OCI-LY1 (cell line): ENCODE data around the gene KRTCAP2.

Source experiments
- H2AFZ ChIP-seq: fragments of 200-600 bp; sonication (generic), shearing (Covaris generic); 2 replicates; pipeline ENCODE4 v1.6.0; 2014; ENCODE audit warnings: antibody characterized with exemption, mild to moderate bottlenecking, low read length
- H3F3A ChIP-seq: fragments of 200-600 bp; sonication (generic), shearing (Covaris generic); 2 replicates; pipeline ENCODE4 v1.6.0; 2014; ENCODE audit warnings: mild to moderate bottlenecking, antibody characterized with exemption, low read length, moderate library complexity; ENCODE audit not compliant: insufficient read depth
- H3K27ac ChIP-seq: fragments of 200-600 bp; sonication (generic); 2 replicates; pipeline ENCODE4 v1.5.1; 2014; ENCODE audit warnings: low read length, mixed run types, mild to moderate bottlenecking, low read depth; ENCODE audit not compliant: poor library complexity, severe bottlenecking
- H3K27me3 ChIP-seq: fragments of 200-600 bp; sonication (generic); 2 replicates; pipeline ENCODE4 v1.6.0; 2014; ENCODE audit warnings: antibody characterized with exemption, mild to moderate bottlenecking, low read length, moderate library complexity; ENCODE audit not compliant: insufficient read depth
- H3K36me3 ChIP-seq: fragments of 200-600 bp; sonication (generic); 2 replicates; pipeline ENCODE4 v1.6.1; 2014; ENCODE audit warnings: mild to moderate bottlenecking, antibody characterized with exemption, low read length, moderate library complexity, mixed read lengths; ENCODE audit not compliant: insufficient read depth
- H3K4me1 ChIP-seq: fragments of 200-600 bp; sonication (generic); 2 replicates; pipeline ENCODE4 v1.5.1; 2014; ENCODE audit warnings: mild to moderate bottlenecking, low read length, moderate library complexity; ENCODE audit not compliant: insufficient read depth, severe bottlenecking
- H3K4me2 ChIP-seq: fragments of 200-600 bp; sonication (generic), shearing (Covaris generic); 2 replicates; pipeline ENCODE4 v1.6.1; 2014; ENCODE audit warnings: low read length
- H3K4me3 ChIP-seq: fragments of 200-600 bp; sonication (generic); 2 replicates; pipeline ENCODE4 v1.5.1; 2014; ENCODE audit warnings: low read length, low read depth, mild to moderate bottlenecking, mixed read lengths; ENCODE audit not compliant: poor library complexity, severe bottlenecking
- H3K79me2 ChIP-seq: fragments of 200-600 bp; shearing (Covaris generic); 2 replicates; pipeline ENCODE4 v1.6.1; 2016; ENCODE audit warnings: mixed run types, low read length, mixed read lengths; ENCODE audit not compliant: insufficient read depth
- H3K9ac ChIP-seq: fragments of 200-600 bp; sonication (generic), shearing (Covaris generic); 2 replicates; pipeline ENCODE4 v1.6.1; 2014; ENCODE audit warnings: mild to moderate bottlenecking, low read length, mixed read lengths
- H3K9me2 ChIP-seq: fragments of 200-600 bp; sonication (generic), shearing (Covaris generic); 2 replicates; pipeline ENCODE4 v1.6.1; 2014; ENCODE audit warnings: low read depth, mild to moderate bottlenecking, low read length, mixed read lengths
- H3K9me3 ChIP-seq: fragments of 200-600 bp; shearing (Covaris generic); 2 replicates; pipeline ENCODE4 v1.6.1; 2014; ENCODE audit warnings: low read length, mixed read lengths
- H4K20me1 ChIP-seq: fragments of 200-600 bp; sonication (generic), shearing (Covaris generic); 2 replicates; pipeline ENCODE4 v1.6.0; 2016; ENCODE audit warnings: mild to moderate bottlenecking, low read length; ENCODE audit not compliant: insufficient read depth
- CTCF ChIP-seq: fragments of 200-600 bp; sonication (generic), shearing (Covaris generic); IDR thresholded peaks from 2 replicates; pipeline ENCODE4 v1.5.1; 2017; ENCODE audit warnings: mild to moderate bottlenecking, antibody characterized with exemption, low read length, moderate library complexity, mixed read lengths
- EZH2 ChIP-seq: fragments of 200-600 bp; sonication (generic), shearing (Covaris generic); IDR thresholded peaks from 2 replicates; pipeline ENCODE4 v1.8.0; 2017; ENCODE audit warnings: borderline replicate concordance, mixed run types, mild to moderate bottlenecking, antibody characterized with exemption, low read length, moderate library complexity, mixed read lengths

KRTCAP2 gene

GRCh38 chr1:155125511-155125945, 47.6 kb downstream of the KRTCAP2 start:
- Histone ChIP-seq H2AFZ (no peak overlapping the region), H3F3A (no peaks in the 10 kb centered on the region), H3K4me1 (peaks cover 16% of the 10 kb centered on the region), H3K4me3 (no peak overlapping the region), H3K9me3 (no peaks in the 10 kb centered on the region), H4K20me1 (no peaks in the 10 kb centered on the region), H3K27me3 (0 out of 2 replicates have a peak, but pooled peaks cover 8% of the 10 kb centered on the region), H3K36me3 (no peaks in the 10 kb centered on the region), H3K27ac (no peak overlapping the region), H3K79me2 (no peaks in the 10 kb centered on the region), H3K9ac (no peak overlapping the region), H3K9me2 (no peaks in the 10 kb centered on the region), H3K4me2 (no peak overlapping the region)
- TF ChIP-seq CTCF (no peak), EZH2 (no peak)

GRCh38 chr1:155124503-155125463, 48.3 kb downstream of the KRTCAP2 start:
- Histone ChIP-seq H3K27ac (no peak overlapping the region), H3F3A (no peaks in the 10 kb centered on the region), H3K9me3 (no peaks in the 10 kb centered on the region), H3K4me1 (peaks cover 16% of the 10 kb centered on the region), H3K9ac (no peak overlapping the region), H4K20me1 (no peaks in the 10 kb centered on the region), H3K4me2 (no peak overlapping the region), H2AFZ (no peak overlapping the region), H3K36me3 (no peaks in the 10 kb centered on the region), H3K9me2 (no peaks in the 10 kb centered on the region), H3K79me2 (no peaks in the 10 kb centered on the region), H3K4me3 (no peak overlapping the region), H3K27me3 (0 out of 2 replicates have a peak, but pooled peaks cover 8% of the 10 kb centered on the region)
- TF ChIP-seq EZH2 (no peak), CTCF (no peak)

GRCh38 chr1:155123801-155124200, 49.3 kb downstream of the KRTCAP2 start:
- no peak overlapping the region for H3K4me3 ChIP-seq

More at GRCh38 chr1:155123801-155124200, 49.3 kb downstream of the KRTCAP2 start:
- Histone ChIP-seq H2AFZ (no peak overlapping the region), H3K4me1 (peaks cover 16% of the 10 kb centered on the region), H3K9me2 (no peaks in the 10 kb centered on the region), H3K9ac (no peak overlapping the region), H3K79me2 (no peaks in the 10 kb centered on the region), H3K27ac (no peak overlapping the region), H3K36me3 (no peaks in the 10 kb centered on the region), H3K4me2 (no peak overlapping the region), H3F3A (no peaks in the 10 kb centered on the region), H4K20me1 (no peaks in the 10 kb centered on the region), H3K27me3 (peaks cover 11% of the 10 kb centered on the region; the same call in 1 of the 2 replicates), H3K9me3 (no peaks in the 10 kb centered on the region)
- TF ChIP-seq CTCF (no peak), EZH2 (no peak)
